ENCODE data around the gene LRRC37B.
"Not testable (repeated sequence)": the region's sequence is repeated elsewhere in the genome, so short reads cannot be mapped to it uniquely, and the experiment has no call there.

LRRC37B gene

DNA sequence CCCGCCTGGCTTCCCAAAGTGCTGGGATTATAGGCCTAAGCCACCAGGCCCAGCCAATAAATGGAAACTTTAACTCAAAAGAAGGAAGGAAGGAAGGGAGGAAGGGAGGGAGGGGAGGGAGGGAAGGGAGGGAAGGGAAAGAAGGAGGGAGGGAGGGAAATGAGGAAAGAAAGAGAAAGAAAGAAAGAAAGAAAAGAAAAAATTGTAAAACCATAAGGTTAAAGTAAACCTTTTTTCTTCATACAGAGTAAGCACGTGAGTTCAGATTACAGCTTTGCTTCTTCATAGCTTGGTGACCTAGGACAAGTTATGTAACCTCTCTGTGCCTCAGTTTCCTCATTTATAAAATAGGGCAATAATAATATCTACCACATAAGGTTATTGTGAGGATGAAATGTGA, 26.0 kb downstream of the LRRC37B start:
- H3K9me3 ChIP-seq (ENCODE audit: control insufficient read depth, insufficient read depth, low read length), result no peaks in the 10 kb centered on the region
- H3K4me2 ChIP-seq (ENCODE audit: low read length), result no peak overlapping the region
- no peak overlapping the region for H3K4me3 ChIP-seq (ENCODE audit: low read length)
- no peaks in the 10 kb centered on the region for H3K79me2 ChIP-seq (ENCODE audit: control insufficient read depth, low read length)
- TF ChIP-seq, protein P1, sequence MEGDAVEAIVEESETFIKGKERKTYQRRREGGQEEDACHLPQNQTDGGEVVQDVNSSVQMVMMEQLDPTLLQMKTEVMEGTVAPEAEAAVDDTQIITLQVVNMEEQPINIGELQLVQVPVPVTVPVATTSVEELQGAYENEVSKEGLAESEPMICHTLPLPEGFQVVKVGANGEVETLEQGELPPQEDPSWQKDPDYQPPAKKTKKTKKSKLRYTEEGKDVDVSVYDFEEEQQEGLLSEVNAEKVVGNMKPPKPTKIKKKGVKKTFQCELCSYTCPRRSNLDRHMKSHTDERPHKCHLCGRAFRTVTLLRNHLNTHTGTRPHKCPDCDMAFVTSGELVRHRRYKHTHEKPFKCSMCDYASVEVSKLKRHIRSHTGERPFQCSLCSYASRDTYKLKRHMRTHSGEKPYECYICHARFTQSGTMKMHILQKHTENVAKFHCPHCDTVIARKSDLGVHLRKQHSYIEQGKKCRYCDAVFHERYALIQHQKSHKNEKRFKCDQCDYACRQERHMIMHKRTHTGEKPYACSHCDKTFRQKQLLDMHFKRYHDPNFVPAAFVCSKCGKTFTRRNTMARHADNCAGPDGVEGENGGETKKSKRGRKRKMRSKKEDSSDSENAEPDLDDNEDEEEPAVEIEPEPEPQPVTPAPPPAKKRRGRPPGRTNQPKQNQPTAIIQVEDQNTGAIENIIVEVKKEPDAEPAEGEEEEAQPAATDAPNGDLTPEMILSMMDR (IDR thresholded peaks at IDR 0.05; ENCODE audit: low read depth, low read length, poor library complexity, severe bottlenecking), result no peak
- TF ChIP-seq EZH2phosphoT487 (IDR thresholded peaks at IDR 0.05; ENCODE audit: borderline replicate concordance, low read length), result no peak
- no peaks in the 10 kb centered on the region for H3K4me1 ChIP-seq (ENCODE audit: control insufficient read depth, low read length)
- H4K20me1 ChIP-seq (ENCODE audit: control insufficient read depth, insufficient read depth, low read depth, low read length), result no peaks in the 10 kb centered on the region
- H3K9me2 ChIP-seq (replicated peaks; ENCODE audit: control insufficient read depth, low read length), result no peaks in the 10 kb centered on the region
- H3F3A ChIP-seq (ENCODE audit: control insufficient read depth, insufficient read depth), result no peaks in the 10 kb centered on the region
- H3K36me3 ChIP-seq (ENCODE audit: control insufficient read depth, low read length), result peaks cover 17% of the 10 kb centered on the region
- H3K27me3 ChIP-seq (ENCODE audit: control insufficient read depth, low read length), result no peaks in the 10 kb centered on the region
- H3K27ac ChIP-seq (ENCODE audit: low read depth, low read length), result no peak overlapping the region

DNA sequence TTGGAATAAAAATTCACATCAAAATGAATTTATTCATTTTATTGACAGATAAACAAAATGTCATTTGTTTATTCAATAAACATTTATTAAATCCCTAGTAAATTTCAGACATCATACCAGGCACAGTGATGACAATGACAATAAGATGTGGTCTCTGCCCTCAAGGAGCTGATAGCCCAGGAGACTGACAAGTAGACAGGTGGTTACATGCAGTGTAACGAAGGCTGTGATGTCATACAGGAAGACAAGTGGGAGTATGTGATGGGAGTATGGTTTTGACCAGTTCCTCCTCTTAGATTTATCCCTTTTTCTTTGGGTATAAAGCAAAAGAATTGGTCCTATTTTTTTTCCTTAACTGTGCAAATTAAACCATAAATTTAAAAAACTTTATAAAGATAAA, 26.6 kb downstream of the LRRC37B start:
- not testable (repeated sequence) for H3K9me3 ChIP-seq (ENCODE audit: control insufficient read depth, insufficient read depth, low read length); H4K20me1 ChIP-seq (ENCODE audit: control insufficient read depth, insufficient read depth, low read depth, low read length); H3K4me3 ChIP-seq (ENCODE audit: low read length); H3K27ac ChIP-seq (ENCODE audit: low read depth, low read length); H3K4me2 ChIP-seq (ENCODE audit: low read length); H3F3A ChIP-seq (ENCODE audit: control insufficient read depth, insufficient read depth); H3K27me3 ChIP-seq (ENCODE audit: control insufficient read depth, low read length); H3K79me2 ChIP-seq (ENCODE audit: control insufficient read depth, low read length); H3K9me2 ChIP-seq (replicated peaks; ENCODE audit: control insufficient read depth, low read length); H3K4me1 ChIP-seq (ENCODE audit: control insufficient read depth, low read length)
- H3K36me3 ChIP-seq (ENCODE audit: control insufficient read depth, low read length), result peaks cover 17% of the 10 kb centered on the region

DNA sequence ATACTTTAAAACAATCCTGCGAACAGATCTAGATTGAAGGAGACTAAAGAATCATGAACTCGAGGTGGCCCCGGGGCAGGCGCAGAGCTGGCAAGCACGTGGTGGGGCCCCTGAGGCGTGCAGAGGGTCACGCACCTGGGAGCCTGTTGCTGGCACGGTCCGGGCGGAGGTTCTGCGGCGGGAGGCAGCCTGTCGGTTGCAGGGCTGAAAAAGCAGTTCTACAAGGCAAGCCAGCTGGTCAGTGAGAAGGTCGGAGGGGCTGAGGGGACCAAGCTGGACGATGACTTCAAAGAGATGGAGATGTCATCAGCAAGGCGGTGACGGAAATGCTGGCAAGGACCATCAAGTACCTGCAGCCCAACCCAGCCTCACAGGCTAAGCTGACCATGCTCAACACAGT, 33.1 kb downstream of the LRRC37B start:
- H3K27me3 ChIP-seq (ENCODE audit: control insufficient read depth, low read length); H3K79me2 ChIP-seq (ENCODE audit: control insufficient read depth, low read length); H3F3A ChIP-seq (ENCODE audit: control insufficient read depth, insufficient read depth); H3K4me2 ChIP-seq (ENCODE audit: low read length); H3K4me1 ChIP-seq (ENCODE audit: control insufficient read depth, low read length); H3K9me2 ChIP-seq (replicated peaks; ENCODE audit: control insufficient read depth, low read length); H3K27ac ChIP-seq (ENCODE audit: low read depth, low read length); H3K9me3 ChIP-seq (ENCODE audit: control insufficient read depth, insufficient read depth, low read length); H3K4me3 ChIP-seq (ENCODE audit: low read length); H4K20me1 ChIP-seq (ENCODE audit: control insufficient read depth, insufficient read depth, low read depth, low read length): not testable (repeated sequence)
- H3K36me3 ChIP-seq (ENCODE audit: control insufficient read depth, low read length), result peaks cover 13% of the 10 kb centered on the region

DNA sequence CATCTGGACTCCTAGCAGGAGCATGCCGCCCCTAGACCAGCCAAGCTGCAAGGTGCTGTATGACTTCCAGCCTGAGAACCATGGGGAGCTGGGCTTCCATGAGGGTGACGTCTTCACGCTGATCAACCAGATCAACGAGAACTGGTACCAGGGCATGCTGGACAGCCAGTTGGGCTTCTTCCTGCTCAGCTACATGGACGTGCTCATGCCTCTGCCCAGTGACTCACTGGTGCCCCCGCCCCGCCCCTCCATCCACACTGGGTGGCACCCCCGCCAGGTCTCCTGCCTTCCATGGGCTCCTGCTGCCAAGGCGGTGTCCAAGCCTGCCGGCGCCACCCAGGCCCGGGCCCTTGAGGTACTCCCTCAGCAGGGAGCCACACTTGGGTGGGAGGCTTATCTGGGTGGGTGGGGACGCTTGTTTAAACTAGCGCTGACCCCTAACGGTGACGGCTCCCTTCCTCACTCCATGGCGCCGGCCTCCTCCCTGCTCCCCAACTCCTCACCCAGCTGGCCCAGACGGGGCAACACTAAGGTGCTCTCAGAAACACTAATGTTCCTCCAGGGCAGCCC, 34.2 kb downstream of the LRRC37B start:
- not testable (repeated sequence) for H3K27me3 ChIP-seq (ENCODE audit: control insufficient read depth, low read length); H3K79me2 ChIP-seq (ENCODE audit: control insufficient read depth, low read length); H3K9me2 ChIP-seq (replicated peaks; ENCODE audit: control insufficient read depth, low read length); H3K4me1 ChIP-seq (ENCODE audit: control insufficient read depth, low read length); H3F3A ChIP-seq (ENCODE audit: control insufficient read depth, insufficient read depth); H3K9me3 ChIP-seq (ENCODE audit: control insufficient read depth, insufficient read depth, low read length); H4K20me1 ChIP-seq (ENCODE audit: control insufficient read depth, insufficient read depth, low read depth, low read length); H3K36me3 ChIP-seq (ENCODE audit: control insufficient read depth, low read length); H3K4me2 ChIP-seq (ENCODE audit: low read length); H3K4me3 ChIP-seq (ENCODE audit: low read length); H3K27ac ChIP-seq (ENCODE audit: low read depth, low read length)

DNA sequence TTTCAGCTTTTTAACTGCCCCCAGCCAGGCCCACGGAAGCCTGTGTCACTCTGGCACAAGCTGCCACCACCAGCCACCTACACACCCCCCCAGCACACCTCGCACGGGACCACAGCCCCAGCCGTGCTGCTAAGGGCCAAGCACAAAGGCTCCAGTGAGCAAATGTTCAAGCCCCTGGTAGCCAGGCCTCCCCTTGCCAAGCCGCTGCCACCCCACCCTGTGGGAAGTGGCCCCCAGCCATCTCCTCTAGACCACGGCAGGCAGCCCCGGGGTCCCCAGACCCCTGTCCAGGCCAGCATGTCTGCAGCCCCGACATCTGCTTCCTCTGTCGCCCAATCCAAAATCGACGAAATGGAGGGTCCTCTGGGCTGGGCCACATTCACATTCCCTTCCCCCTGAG, 35.1 kb downstream of the LRRC37B start:
- not testable (repeated sequence) for H3K4me1 ChIP-seq (ENCODE audit: control insufficient read depth, low read length); H3K27me3 ChIP-seq (ENCODE audit: control insufficient read depth, low read length); H3F3A ChIP-seq (ENCODE audit: control insufficient read depth, insufficient read depth); H3K36me3 ChIP-seq (ENCODE audit: control insufficient read depth, low read length); H3K9me2 ChIP-seq (replicated peaks; ENCODE audit: control insufficient read depth, low read length); H3K4me2 ChIP-seq (ENCODE audit: low read length); H3K79me2 ChIP-seq (ENCODE audit: control insufficient read depth, low read length); H3K4me3 ChIP-seq (ENCODE audit: low read length); H3K9me3 ChIP-seq (ENCODE audit: control insufficient read depth, insufficient read depth, low read length); H4K20me1 ChIP-seq (ENCODE audit: control insufficient read depth, insufficient read depth, low read depth, low read length); H3K27ac ChIP-seq (ENCODE audit: low read depth, low read length)

DNA sequence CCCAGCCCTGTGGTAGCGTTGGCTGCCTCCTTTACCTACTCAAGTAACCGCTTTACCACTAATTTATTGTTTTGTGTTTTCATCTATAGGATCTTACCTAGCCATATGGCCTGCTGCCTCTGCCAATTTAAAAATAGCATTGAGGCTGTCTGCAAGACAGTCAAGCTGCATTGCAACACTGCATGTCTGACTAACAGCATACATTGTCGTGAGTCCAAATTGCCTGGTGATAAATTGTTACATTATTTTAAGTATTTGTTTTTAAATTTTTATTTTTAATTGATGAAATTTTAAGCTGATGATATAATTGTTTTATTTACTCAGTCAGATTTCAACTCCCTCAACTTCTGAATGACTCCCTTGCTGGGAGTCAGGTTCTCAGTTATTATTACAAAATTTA, 38.4 kb downstream of the LRRC37B start:
- H3F3A ChIP-seq (ENCODE audit: control insufficient read depth, insufficient read depth); H3K79me2 ChIP-seq (ENCODE audit: control insufficient read depth, low read length); H3K36me3 ChIP-seq (ENCODE audit: control insufficient read depth, low read length); H3K4me1 ChIP-seq (ENCODE audit: control insufficient read depth, low read length); H3K27ac ChIP-seq (ENCODE audit: low read depth, low read length); H3K27me3 ChIP-seq (ENCODE audit: control insufficient read depth, low read length); H3K4me3 ChIP-seq (ENCODE audit: low read length); H3K9me2 ChIP-seq (replicated peaks; ENCODE audit: control insufficient read depth, low read length); H4K20me1 ChIP-seq (ENCODE audit: control insufficient read depth, insufficient read depth, low read depth, low read length); H3K9me3 ChIP-seq (ENCODE audit: control insufficient read depth, insufficient read depth, low read length); H3K4me2 ChIP-seq (ENCODE audit: low read length): not testable (repeated sequence)

DNA sequence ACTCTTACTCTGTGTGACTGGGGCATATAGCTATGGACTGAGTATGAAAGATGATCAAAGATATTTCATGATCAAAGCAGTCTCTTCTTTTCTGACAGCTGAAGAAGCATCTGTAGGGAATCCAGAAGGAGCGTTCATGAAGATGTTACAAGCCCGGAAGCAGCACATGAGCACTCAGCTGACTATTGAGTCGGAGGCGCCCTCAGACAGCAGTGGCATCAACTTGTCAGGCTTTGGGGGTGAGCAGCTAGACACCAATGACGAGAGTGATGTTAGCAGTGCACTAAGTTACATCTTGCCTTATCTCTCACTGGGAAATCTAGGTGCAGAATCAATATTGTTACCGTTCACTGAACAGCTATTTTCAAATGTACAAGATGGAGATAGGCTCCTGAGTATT, 40.5 kb downstream of the LRRC37B start:
- H3F3A ChIP-seq (ENCODE audit: control insufficient read depth, insufficient read depth); H3K79me2 ChIP-seq (ENCODE audit: control insufficient read depth, low read length); H3K9me3 ChIP-seq (ENCODE audit: control insufficient read depth, insufficient read depth, low read length); H4K20me1 ChIP-seq (ENCODE audit: control insufficient read depth, insufficient read depth, low read depth, low read length); H3K4me1 ChIP-seq (ENCODE audit: control insufficient read depth, low read length); H3K27ac ChIP-seq (ENCODE audit: low read depth, low read length); H3K27me3 ChIP-seq (ENCODE audit: control insufficient read depth, low read length); H3K9me2 ChIP-seq (replicated peaks; ENCODE audit: control insufficient read depth, low read length); H3K4me3 ChIP-seq (ENCODE audit: low read length); H3K36me3 ChIP-seq (ENCODE audit: control insufficient read depth, low read length); H3K4me2 ChIP-seq (ENCODE audit: low read length): not testable (repeated sequence)

Data from DOHH2 (cell line).